Astrocyte of the cerebellum (primary cell): ENCODE measurements around the gene PSMD9.

Experiments
- DNase-seq: peaks from one replicate; pipeline ENCODE4 v3.0.0-alpha.2; 2011; ENCODE audit warnings: low read depth
- H3K4me3 ChIP-seq: 2 replicates; pipeline ENCODE4 v1.5.1; 2011; ENCODE audit warnings: mild to moderate bottlenecking, low read depth, low read length, moderate library complexity
- CTCF ChIP-seq: IDR thresholded peaks from 2 replicates; pipeline ENCODE4 v1.5.1; 2012; ENCODE audit warnings: low read length, low read depth, moderate library complexity, mild to moderate bottlenecking; ENCODE audit errors: missing control alignments
- in situ Hi-C: cut with HindIII; loops from 2 replicates; pipeline ENCODE4 v1.10.0; 2017; ENCODE audit warnings: low sequenced_read_pairs

PSMD9 gene

GRCh38 chr12:121939992-121940766 is 51.6 kb downstream of the PSMD9 start:
- TF ChIP-seq CTCF = no peak
- in situ Hi-C loops = no loop called here
- DNase-seq = no peak
- H3K4me3 ChIP-seq = no peak overlapping the region

- TF ChIP-seq CTCF = no peak
- peak; percentile 53 for DNase-seq
- in situ Hi-C loops = no loop called here
- no peak overlapping the region for H3K4me3 ChIP-seq
Measured at GRCh38 chr12:121942145-121942718, 53.6 kb downstream of the PSMD9 start.

- H3K4me3 ChIP-seq = no peak overlapping the region
- in situ Hi-C loops = no loop called here
- no peak for DNase-seq
- TF ChIP-seq CTCF = no peak
Measured at GRCh38 chr12:121943926-121944325, 55.3 kb downstream of the PSMD9 start.

GRCh38 chr12:121946313-121947025 is 57.9 kb downstream of the PSMD9 start:
- H3K4me3 ChIP-seq = no peak overlapping the region
- in situ Hi-C loops = no loop called here
- TF ChIP-seq CTCF = no peak
- DNase-seq = no peak

GRCh38 chr12:121947981-121948380 is 59.4 kb downstream of the PSMD9 start:
- in situ Hi-C loops = no loop called here
- DNase-seq = no peak
- TF ChIP-seq CTCF = no peak
- H3K4me3 ChIP-seq = no peak overlapping the region

GRCh38 chr12:121949648-121950397 is 61.2 kb downstream of the PSMD9 start:
- TF ChIP-seq CTCF = no peak
- DNase-seq = peak; percentile 68
- no peak overlapping the region for H3K4me3 ChIP-seq
- in situ Hi-C loops = no loop called here
